ENCODE measurements around the gene GDPD4. TPM values are rescaled to one million over a fixed set of nuclear protein-coding genes. Genes with fewer than 3 reads are reported as not detected.

Gene GDPD4
- total and polyA plus RNA-seq, 10 of the 15 experiments (the other 5 are each of a cell fraction or from before 2014, with no cell fraction given), result 0.23 TPM; not detected in 9

DNA sequence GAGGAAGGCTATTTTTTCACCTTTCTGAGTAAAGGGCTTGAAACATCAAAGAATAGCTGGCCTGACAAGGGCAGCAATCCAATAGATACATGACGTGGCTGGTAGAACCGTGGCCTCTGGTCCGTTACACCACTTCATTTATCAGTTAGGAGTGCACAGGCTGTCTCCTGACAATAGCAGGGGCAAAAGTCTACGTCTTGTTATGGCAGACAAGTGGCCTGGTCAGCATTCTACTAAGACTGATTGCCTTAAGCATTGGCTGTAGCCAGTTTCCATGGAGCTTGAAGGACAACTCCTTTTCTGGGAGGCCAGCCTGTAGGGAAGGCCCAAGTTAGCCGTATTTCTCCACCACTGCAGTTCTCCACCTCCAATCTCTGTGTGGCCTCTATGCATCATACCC is 9.2 kb upstream of the GDPD4 start:
- 6% methylated on average over 5 of the region's 5 CpGs for WGBS (ENCODE audit: insufficient coverage, insufficient replicate concordance, low lambda C conversion rate, missing lambda C conversion rate)
- no peak overlapping the region for H3K9ac ChIP-seq (ENCODE audit: control insufficient read depth, insufficient read depth, low read length)
- FAIRE-seq, result no peak
- TF ChIP-seq NR2C1 (IDR thresholded peaks at IDR 0.05), result no peak
- TF ChIP-seq, protein P1, sequence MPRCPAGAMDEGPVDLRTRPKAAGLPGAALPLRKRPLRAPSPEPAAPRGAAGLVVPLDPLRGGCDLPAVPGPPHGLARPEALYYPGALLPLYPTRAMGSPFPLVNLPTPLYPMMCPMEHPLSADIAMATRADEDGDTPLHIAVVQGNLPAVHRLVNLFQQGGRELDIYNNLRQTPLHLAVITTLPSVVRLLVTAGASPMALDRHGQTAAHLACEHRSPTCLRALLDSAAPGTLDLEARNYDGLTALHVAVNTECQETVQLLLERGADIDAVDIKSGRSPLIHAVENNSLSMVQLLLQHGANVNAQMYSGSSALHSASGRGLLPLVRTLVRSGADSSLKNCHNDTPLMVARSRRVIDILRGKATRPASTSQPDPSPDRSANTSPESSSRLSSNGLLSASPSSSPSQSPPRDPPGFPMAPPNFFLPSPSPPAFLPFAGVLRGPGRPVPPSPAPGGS (IDR thresholded peaks at IDR 0.05; ENCODE audit: borderline replicate concordance, insufficient read depth, low read depth, low read length, poor library complexity, severe bottlenecking), result no peak
- TF ChIP-seq ZZZ3 (IDR thresholded peaks at IDR 0.05; ENCODE audit: control insufficient read depth, insufficient read length, low read depth), result no peak
- TF ChIP-seq SREBF2 (IDR thresholded peaks at IDR 0.05; ENCODE audit: low read length), result no peak
- TF ChIP-seq ATF7 (IDR thresholded peaks at IDR 0.05; ENCODE audit: low read depth), result no peak
- TF ChIP-seq, protein P2, sequence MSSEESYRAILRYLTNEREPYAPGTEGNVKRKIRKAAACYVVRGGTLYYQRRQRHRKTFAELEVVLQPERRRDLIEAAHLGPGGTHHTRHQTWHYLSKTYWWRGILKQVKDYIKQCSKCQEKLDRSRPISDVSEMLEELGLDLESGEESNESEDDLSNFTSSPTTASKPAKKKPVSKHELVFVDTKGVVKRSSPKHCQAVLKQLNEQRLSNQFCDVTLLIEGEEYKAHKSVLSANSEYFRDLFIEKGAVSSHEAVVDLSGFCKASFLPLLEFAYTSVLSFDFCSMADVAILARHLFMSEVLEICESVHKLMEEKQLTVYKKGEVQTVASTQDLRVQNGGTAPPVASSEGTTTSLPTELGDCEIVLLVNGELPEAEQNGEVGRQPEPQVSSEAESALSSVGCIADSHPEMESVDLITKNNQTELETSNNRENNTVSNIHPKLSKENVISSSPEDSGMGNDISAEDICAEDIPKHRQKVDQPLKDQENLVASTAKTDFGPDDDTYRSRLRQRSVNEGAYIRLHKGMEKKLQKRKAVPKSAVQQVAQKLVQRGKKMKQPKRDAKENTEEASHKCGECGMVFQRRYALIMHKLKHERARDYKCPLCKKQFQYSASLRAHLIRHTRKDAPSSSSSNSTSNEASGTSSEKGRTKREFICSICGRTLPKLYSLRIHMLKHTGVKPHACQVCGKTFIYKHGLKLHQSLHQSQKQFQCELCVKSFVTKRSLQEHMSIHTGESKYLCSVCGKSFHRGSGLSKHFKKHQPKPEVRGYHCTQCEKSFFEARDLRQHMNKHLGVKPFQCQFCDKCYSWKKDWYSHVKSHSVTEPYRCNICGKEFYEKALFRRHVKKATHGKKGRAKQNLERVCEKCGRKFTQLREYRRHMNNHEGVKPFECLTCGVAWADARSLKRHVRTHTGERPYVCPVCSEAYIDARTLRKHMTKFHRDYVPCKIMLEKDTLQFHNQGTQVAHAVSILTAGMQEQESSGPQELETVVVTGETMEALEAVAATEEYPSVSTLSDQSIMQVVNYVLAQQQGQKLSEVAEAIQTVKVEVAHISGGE (CRISPR knock-in tag; IDR thresholded peaks at IDR 0.05), result no peak
- TF ChIP-seq, protein P3, sequence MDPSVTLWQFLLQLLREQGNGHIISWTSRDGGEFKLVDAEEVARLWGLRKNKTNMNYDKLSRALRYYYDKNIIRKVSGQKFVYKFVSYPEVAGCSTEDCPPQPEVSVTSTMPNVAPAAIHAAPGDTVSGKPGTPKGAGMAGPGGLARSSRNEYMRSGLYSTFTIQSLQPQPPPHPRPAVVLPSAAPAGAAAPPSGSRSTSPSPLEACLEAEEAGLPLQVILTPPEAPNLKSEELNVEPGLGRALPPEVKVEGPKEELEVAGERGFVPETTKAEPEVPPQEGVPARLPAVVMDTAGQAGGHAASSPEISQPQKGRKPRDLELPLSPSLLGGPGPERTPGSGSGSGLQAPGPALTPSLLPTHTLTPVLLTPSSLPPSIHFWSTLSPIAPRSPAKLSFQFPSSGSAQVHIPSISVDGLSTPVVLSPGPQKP (IDR thresholded peaks at IDR 0.05; ENCODE audit: low read depth, low read length), result no peak
- TF ChIP-seq IRF4 (IDR thresholded peaks at IDR 0.05; ENCODE audit: low read depth, low read length), result no peak
- TF ChIP-seq WRNIP1 (IDR thresholded peaks at IDR 0.05; ENCODE audit: borderline replicate concordance, low read depth, low read length), result no peak
- TF ChIP-seq, protein P4, sequence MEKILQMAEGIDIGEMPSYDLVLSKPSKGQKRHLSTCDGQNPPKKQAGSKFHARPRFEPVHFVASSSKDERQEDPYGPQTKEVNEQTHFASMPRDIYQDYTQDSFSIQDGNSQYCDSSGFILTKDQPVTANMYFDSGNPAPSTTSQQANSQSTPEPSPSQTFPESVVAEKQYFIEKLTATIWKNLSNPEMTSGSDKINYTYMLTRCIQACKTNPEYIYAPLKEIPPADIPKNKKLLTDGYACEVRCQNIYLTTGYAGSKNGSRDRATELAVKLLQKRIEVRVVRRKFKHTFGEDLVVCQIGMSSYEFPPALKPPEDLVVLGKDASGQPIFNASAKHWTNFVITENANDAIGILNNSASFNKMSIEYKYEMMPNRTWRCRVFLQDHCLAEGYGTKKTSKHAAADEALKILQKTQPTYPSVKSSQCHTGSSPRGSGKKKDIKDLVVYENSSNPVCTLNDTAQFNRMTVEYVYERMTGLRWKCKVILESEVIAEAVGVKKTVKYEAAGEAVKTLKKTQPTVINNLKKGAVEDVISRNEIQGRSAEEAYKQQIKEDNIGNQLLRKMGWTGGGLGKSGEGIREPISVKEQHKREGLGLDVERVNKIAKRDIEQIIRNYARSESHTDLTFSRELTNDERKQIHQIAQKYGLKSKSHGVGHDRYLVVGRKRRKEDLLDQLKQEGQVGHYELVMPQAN (conservative IDR thresholded peaks at IDR 0.05), result no peak
- no peak for TF ChIP-seq BRCA1 (IDR thresholded peaks at IDR 0.05; ENCODE audit: low read depth, low read length)
- TF ChIP-seq, protein P5, sequence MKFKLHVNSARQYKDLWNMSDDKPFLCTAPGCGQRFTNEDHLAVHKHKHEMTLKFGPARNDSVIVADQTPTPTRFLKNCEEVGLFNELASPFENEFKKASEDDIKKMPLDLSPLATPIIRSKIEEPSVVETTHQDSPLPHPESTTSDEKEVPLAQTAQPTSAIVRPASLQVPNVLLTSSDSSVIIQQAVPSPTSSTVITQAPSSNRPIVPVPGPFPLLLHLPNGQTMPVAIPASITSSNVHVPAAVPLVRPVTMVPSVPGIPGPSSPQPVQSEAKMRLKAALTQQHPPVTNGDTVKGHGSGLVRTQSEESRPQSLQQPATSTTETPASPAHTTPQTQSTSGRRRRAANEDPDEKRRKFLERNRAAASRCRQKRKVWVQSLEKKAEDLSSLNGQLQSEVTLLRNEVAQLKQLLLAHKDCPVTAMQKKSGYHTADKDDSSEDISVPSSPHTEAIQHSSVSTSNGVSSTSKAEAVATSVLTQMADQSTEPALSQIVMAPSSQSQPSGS (IDR thresholded peaks at IDR 0.05; ENCODE audit: low read length), result no peak
- TF ChIP-seq NFYB (IDR thresholded peaks at IDR 0.05; ENCODE audit: insufficient read depth, low read depth, low read length), result no peak

More for the DNA sequence above, 9.2 kb upstream of the GDPD4 start:
- ATAC-seq, result no peak
- no peaks in the 10 kb centered on the region for H3K27me3 ChIP-seq (replicated peaks in 1 of 2; ENCODE audit: control insufficient read depth in 2 of 2, insufficient read depth in 2 of 2, low read length in 1 of 2)
- DNase-seq (ENCODE audit: low read depth, low spot score), result no peak
- ChIA-PET RAD21 (ENCODE audit: unreplicated experiment) (interaction anchor here (1.5 kb wide), 1 partner anchor 237 kb away, joined by 3 read pairs; no protein-coding TSS in a partner anchor), SMC1A (ENCODE audit: uncharacterized antibody, unreplicated experiment) (no interaction called here), CTCF (no interaction called here), POLR2A (no interaction called here)
- no peak overlapping the region for H3K4me2 ChIP-seq (ENCODE audit: control insufficient read depth, insufficient read depth)
- H3K4me3 ChIP-seq, result no peak overlapping the region
- no peak overlapping the region for H3K27ac ChIP-seq (ENCODE audit: control insufficient read depth, insufficient read depth)
- no peaks in the 10 kb centered on the region for H3K4me1 ChIP-seq (ENCODE audit: control insufficient read depth, insufficient read depth, low read length)
- H3K79me2 ChIP-seq (ENCODE audit: control insufficient read depth, insufficient read depth, low read length), result no peaks in the 10 kb centered on the region
- in situ Hi-C loops (cut with MboI), result no loop called here
- H4K20me1 ChIP-seq (ENCODE audit: control insufficient read depth, insufficient read depth), result no peaks in the 10 kb centered on the region
- intact Hi-C loops (cut with micrococcal nuclease; ENCODE audit: unreplicated experiment), result no loop called here
- no TSS peak for BruUV-seq (replicated peaks)
- no peaks in the 10 kb centered on the region for H3K36me3 ChIP-seq (ENCODE audit: control insufficient read depth in 2 of 2, insufficient read depth in 2 of 2, low read length in 1 of 2)
- no peaks in the 10 kb centered on the region for H3K9me3 ChIP-seq (replicated peaks; ENCODE audit: control insufficient read depth, insufficient read depth, low read length)
- H2AFZ ChIP-seq (ENCODE audit: control insufficient read depth, low read depth, low read length), result no peak overlapping the region

Data from GM12878 (cell line).